ENCODE results near the gene PITPNC1. TPM values are rescaled to one million over a fixed set of nuclear protein-coding genes. Genes with fewer than 3 reads are reported as not detected.

Gene PITPNC1
- polyA plus RNA-seq, 1 of the 3 experiments (the other 2 are of a cell fraction): 18.4 TPM

- TF ChIP-seq SIN3A (IDR thresholded peaks at IDR 0.05; ENCODE audit: borderline replicate concordance, low read depth, low read length) (no peak), SMC3 (IDR thresholded peaks at IDR 0.05; ENCODE audit: low read depth, low read length) (no peak), EP300 (IDR thresholded peaks at IDR 0.05; ENCODE audit: borderline replicate concordance in 1 of 2, low read depth in 1 of 2, low read length in 1 of 2) (no peak), RXRA (IDR thresholded peaks at IDR 0.05; ENCODE audit: borderline replicate concordance, low read depth) (no peak), FOSL2 (IDR thresholded peaks at IDR 0.05; ENCODE audit: borderline replicate concordance, low read depth) (no peak)
Observed at GRCh38 chr17:67563692-67564228, 186.7 kb downstream of the PITPNC1 start (continued).

DNA sequence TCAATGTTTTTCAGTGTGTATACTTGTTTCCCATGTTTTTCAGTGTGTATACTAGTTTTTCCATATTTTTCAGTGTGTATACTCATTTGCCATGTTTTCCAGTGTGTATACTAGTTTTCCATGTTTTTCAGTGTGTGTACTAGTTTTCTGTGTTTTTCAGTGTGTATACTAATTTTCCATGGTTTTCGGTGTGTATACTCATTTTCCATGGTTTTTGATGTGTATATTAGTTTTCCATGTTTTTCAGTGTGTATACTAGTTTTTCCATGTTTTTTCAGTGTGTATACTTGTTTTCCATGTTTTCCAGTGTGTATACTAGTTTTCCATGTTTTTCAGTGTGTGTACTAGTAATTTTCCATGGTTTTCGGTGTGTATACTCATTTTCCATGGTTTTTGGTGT is 188.0 kb downstream of the PITPNC1 start:
- H3K27me3 ChIP-seq (ENCODE audit: insufficient read depth): no peaks in the 10 kb centered on the region
- no peaks in the 10 kb centered on the region for H3K79me2 ChIP-seq (ENCODE audit: insufficient read depth)
- ChIA-PET CTCF (no interaction called here), POLR2A (no interaction called here)
- TF ChIP-seq GATA2 (CRISPR knock-in tag; IDR thresholded peaks at IDR 0.05) (no peak), TEAD4 (IDR thresholded peaks at IDR 0.05; ENCODE audit: borderline replicate concordance, insufficient read depth) (no peak)
- no peak overlapping the region for H3K27ac ChIP-seq (ENCODE audit: low read depth in 2 of 2, low read length in 1 of 2)
- DNase-seq: no peak
- no peak overlapping the region for H3K9ac ChIP-seq
- H3K4me3 ChIP-seq (ENCODE audit: low read depth in 2 of 2, low read length in 1 of 2): no peak overlapping the region
- 84% methylated on average over 2 of the region's 2 CpGs for WGBS (ENCODE audit: low lambda C conversion rate)
- H3K4me1 ChIP-seq (ENCODE audit: control insufficient read depth in 1 of 2, insufficient read depth in 2 of 2, low read depth in 1 of 2, low read length in 1 of 2): peaks cover 0 to 2% of the 10 kb centered on the region in 2 experiments; a peak in 1 of 4 replicates
- H3K36me3 ChIP-seq (replicated peaks in 1 of 2; ENCODE audit: control insufficient read depth in 1 of 2, insufficient read depth in 2 of 2, low read length in 1 of 2): no peaks in the 10 kb centered on the region
- no peak overlapping the region for H2AFZ ChIP-seq (ENCODE audit: low read depth)
- no peak overlapping the region for H3K4me2 ChIP-seq
- H3K9me2 ChIP-seq: no peaks in the 10 kb centered on the region
- H3F3A ChIP-seq (replicated peaks; ENCODE audit: insufficient read depth): no peaks in the 10 kb centered on the region
- H4K20me1 ChIP-seq (ENCODE audit: insufficient read depth): no peaks in the 10 kb centered on the region
- no peaks in the 10 kb centered on the region for H3K9me3 ChIP-seq

GRCh38 chr17:67566656-67567055 is 189.6 kb downstream of the PITPNC1 start:
- DNase-seq: no peak
- Histone ChIP-seq H3K27ac (ENCODE audit: low read depth in 2 of 2, low read length in 1 of 2) (no peak overlapping the region), H3K36me3 (replicated peaks in 1 of 2; ENCODE audit: control insufficient read depth in 1 of 2, insufficient read depth in 2 of 2, low read length in 1 of 2) (no peaks in the 10 kb centered on the region), H2AFZ (ENCODE audit: low read depth) (no peak overlapping the region), H4K20me1 (ENCODE audit: insufficient read depth) (no peaks in the 10 kb centered on the region), H3K9ac (no peak overlapping the region), H3K79me2 (ENCODE audit: insufficient read depth) (no peaks in the 10 kb centered on the region), H3K9me2 (no peaks in the 10 kb centered on the region), H3F3A (replicated peaks; ENCODE audit: insufficient read depth) (no peaks in the 10 kb centered on the region), H3K27me3 (ENCODE audit: insufficient read depth) (no peaks in the 10 kb centered on the region), H3K4me3 (ENCODE audit: low read depth in 2 of 2, low read length in 1 of 2) (no peak overlapping the region), H3K4me2 (no peak overlapping the region), H3K4me1 (ENCODE audit: control insufficient read depth in 1 of 2, insufficient read depth in 2 of 2, low read depth in 1 of 2, low read length in 1 of 2) (peaks cover 0 to 6% of the 10 kb centered on the region in 2 experiments; a peak in 1 of 4 replicates), H3K9me3 (no peaks in the 10 kb centered on the region)
- TF ChIP-seq USF2 (IDR thresholded peaks at IDR 0.05; ENCODE audit: borderline replicate concordance, low read depth, low read length) (no peak), RFX5 (IDR thresholded peaks at IDR 0.05; ENCODE audit: low read length) (no peak), RCOR1 (IDR thresholded peaks at IDR 0.05; ENCODE audit: low read length) (no peak), IRF3 (IDR thresholded peaks at IDR 0.05; ENCODE audit: low read depth, low read length) (no peak)
- 92% methylated on average over 3 of the region's 3 CpGs for WGBS (ENCODE audit: low lambda C conversion rate)
- POLR2A ChIA-PET: no interaction called here
- CTCF ChIA-PET: no interaction called here
